ENCODE results near the gene CPD.

The CPD gene

GRCh38 chr17:30495586-30495985 is 116.9 kb downstream of the CPD start:
- no peak for DNase-seq

DNA sequence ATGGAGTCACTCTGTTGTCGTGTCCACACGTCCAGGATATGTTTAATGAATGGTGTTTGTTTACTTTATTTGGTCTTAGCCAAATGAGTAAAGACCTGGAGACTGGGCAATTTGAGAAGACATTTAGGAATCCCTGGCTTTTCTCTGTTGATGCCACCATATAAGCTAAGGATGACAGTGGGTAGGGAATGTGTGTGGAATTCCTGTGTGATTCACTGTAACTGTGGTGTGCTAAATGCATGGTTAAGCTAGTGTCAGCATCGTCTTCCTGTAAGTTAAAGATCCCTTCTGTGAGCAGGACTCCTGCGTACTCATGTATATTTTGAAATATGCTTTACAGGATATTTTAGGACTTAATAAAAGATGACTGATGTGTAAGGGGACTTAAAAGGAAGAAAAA is 124.8 kb downstream of the CPD start:
- no peak for DNase-seq

DNA sequence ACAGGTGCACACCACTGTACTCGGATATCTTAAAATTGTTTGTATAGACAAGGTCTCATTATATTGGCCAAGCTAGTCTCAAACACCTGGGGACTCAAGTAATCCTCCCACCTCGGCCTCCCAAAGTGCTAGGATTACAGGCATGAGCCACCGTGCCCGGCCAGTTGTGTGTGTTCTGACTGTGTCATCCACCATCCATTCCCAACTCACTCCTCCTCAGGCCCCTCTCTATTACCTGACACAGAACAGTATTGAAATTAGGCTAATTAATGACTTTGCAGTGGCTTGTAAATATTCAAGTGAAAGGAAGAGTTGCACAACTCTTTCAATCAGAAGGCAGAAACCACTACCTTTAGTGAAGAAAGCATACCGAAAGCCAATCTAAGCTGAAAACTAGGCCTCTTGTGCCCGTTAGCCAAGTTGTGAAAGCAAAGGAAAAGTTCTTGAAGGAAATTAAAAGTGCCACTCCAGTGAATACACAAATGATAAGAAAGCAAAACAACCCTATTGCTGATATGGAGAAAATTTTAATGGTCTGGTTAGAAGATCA is 127.2 kb downstream of the CPD start:
- DNase-seq: no peak

GRCh38 chr17:30506481-30506880 is 127.8 kb downstream of the CPD start:
- no peak for DNase-seq

- DNase-seq: no peak
Measured at GRCh38 chr17:30513346-30513745, 134.6 kb downstream of the CPD start.

GRCh38 chr17:30514895-30515596 is 136.3 kb downstream of the CPD start:
- DNase-seq: no peak

DNA sequence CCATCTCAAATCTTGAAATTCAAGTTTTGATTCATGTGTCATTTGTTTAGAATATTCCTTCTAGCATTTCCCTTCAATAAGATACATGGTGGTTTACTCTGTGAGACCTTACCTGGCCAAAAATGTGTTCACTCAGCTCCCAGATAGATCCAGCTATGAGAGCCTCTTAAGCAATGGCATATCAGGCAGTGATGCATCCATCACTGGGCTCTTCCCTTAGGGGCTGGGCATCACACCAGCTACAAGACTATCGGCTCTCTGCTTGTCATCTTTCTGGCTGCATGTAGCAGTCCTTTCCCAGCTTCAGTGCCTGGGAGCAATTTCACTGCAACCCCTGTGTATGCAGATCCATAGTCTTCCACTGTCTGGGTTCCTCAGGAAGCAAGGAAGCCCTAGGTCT is 139.1 kb downstream of the CPD start:
- no peak for DNase-seq

GRCh38 chr17:30519166-30519565 is 140.4 kb downstream of the CPD start:
- DNase-seq: no peak
